GM21526 (cell line): Measurements from ENCODE around the gene RAB3D.

Experiments used
- ATAC-seq: cut with Tn5 transposase; IDR thresholded peaks from one replicate; pipeline ENCODE4 v1.9.1; 2021; ENCODE audit warnings: moderate library complexity; ENCODE audit not compliant: unreplicated experiment, low FRiP score

The RAB3D gene

DNA sequence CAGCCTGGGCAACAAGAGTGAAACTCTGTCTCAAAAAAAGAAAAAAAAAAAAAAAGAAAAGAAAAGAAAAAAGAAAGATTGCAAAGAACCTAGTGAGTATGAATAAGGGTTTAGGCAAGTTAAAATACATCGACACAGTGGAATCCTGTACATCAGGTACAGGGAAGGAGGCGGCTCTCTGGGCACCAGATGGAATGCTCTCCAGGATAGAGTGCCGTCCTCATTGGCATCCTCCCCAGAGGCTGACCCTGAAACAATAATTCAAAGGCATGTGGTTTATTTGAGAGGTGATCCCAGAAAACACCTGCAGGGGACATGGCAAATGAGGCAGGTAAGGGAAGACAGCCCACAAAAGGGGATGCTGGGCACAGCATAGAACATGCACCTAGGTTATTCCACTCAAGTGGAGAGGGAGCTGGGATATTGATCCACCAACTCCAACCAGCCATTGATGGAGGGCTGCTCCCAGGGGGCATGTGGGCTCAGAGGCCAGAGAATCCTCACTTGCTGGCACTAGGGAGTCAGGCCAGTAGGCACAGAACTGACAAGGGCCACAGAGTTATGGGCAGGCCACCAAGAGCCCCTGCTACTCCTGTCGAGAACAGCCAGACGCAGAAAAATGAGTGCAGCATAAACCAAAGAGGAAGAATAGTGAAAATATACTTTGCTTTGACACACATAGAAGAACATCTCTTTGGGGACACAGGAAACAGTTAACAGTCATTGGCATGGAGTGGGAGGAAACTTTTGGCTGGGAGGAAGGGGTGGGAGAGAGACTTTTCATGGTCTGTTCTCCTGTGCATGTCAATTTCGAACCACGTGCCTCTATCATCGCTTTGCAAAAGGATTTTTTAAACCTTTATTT, 39.3 kb downstream of the RAB3D start:
- no peak for ATAC-seq

DNA sequence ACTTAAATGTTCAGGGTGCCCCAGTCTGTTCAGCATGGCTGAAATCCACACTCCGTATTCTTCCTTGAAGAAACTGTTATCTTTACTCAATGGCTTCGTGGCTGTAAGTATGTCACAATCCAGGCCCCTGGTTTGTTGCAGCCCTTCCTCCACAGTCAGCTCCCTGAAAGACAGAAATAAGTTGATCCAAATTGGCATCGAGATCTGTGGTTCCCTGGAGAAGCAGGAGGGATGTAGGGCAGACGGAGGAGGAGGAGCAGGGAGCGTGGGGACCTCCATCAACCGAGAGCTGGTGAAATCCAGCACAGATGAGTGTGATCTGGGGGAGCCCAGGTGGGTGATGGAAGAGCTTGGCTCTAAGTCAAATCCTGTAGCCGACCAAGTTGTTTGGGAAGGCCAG, 43.2 kb downstream of the RAB3D start:
- ATAC-seq, result no peak

DNA sequence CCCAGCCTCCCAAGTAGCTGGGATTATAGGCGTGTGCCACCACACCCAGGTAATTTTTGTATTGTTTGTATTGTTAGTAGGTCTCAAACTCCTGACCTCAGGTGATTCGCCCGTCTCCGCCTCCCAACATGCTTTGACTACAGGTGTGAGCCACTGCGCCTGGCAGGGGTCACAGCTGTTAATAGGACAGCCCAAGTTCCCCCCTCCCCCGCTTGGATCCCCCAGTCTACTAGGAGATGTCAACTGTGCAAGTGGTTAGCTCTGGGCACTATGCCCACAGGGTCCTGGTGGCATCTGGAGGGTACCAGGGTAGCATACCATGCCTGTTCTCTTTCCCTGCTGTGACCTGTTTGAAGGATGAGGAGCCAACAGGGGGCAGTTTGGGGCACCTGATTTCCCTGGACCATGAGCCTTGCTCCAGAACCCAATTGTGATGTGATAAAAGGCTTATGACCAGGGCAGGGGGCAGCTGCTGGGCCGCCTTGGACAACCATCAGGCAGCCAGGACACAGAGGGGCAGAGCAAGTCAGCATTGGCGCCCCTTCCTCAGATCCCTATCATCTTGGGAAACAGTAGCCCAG, 43.7 kb downstream of the RAB3D start, which contains the start of gene TSPAN16:
TSS of gene TSPAN16 (plus strand) at position 496 of the 581 bp plus-strand sequence. CDS start 138 bp downstream, outside the sequence.
- ATAC-seq, result no peak

DNA sequence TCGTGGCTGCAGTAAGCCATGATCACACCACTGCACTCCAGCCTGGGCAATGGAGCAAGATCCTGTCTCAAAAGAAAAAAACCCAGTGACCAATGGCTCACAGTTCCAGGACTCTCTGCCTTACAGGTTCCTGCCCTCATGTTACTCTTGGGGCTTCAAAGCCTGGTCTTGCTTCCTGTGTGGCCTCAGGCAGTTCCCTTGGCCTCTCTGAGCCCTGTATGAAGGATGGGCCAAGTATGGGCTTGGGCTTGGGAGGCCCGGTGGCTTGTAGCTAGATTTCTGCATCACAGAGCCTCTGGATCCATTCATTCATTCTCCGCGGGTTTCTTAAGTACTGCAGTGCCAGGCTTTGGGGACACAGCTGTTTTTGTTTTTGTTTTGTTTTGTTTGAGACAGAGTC, 44.3 kb downstream of the RAB3D start:
- ATAC-seq, result no peak

DNA sequence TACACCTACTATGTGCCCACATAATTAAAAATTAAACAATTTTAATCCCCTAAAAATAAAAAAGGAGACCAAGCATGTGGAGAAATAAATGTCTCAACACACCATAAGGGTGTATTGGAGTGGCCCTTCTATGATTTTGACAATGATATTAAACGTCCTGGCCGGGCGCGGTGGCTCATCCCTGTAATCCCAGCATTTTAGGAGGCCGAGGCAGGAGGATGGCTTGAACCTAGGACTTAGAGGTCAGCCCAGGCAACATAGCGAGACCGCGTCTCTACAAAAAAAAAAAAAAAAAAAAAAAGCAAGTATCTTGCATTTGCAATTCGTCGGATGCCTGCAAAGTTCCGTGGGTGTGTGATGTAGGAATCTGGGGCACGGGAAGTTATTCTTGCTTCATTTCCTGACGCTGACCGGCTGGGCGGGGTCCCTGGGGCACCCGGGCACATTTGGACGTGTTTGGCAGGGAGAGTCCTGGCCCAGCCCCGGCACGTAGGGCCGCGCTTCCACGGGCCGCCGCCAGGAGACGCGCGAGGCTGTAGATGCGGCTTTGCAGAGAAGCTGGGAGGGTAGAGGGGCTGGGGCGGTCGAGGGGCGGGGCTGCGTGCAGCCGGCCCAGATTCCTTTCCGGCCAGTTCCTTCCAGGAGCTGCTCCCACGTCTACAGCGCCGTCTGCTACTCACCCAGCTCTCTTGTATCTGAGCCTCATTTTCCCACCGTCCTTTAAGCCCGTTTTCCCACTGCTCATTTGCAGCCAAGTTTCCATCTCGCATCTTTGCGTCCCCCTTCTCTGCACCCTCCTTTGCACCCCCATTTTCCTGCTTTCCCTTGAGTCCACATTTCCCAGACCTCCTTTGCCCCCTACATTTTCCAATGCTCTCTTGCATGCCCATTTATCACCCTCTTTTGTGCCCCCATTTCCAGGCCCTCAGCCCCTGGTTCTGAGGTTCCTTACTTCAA, 45.7 kb downstream of the RAB3D start:
- no peak for ATAC-seq

DNA sequence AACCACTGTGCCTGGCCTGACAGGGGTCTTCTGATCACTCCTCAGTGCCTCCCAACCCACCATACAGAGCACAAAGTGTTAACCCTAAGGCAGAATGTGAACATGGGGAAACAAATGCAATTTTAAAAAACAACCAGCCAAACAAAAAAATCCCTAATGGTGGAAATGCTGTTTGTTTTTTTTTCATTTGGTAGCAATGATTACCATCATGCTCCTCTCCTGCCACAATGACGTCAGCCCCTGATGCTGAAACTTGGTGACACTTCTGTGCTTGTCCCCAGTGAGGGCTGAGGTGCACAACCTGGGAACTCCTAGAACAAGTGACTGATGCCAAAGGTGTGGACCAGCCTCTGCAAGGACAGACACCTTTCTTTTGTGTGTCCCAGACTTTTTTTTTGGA, 47.5 kb downstream of the RAB3D start:
- no peak for ATAC-seq

DNA sequence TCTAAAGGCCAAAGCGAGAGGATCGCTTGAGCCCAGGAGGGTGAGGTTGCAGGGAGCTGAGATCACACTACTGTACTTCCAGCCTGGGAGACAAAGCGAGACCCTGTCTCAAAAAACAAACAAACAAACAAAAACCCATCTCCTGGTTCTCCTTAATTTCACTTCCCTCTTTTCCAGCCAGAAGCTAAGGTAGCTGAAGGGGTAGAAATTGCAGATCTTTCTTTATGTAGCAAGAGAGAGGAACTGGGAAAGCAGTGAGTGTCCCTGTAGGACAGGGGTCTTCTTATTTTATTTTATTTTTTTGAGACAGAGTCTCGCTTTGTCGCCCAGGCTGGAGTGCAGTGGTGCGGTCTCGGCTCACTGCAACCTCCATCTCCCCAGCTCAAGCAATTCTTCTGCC, 48.0 kb downstream of the RAB3D start:
- ATAC-seq, result no peak

DNA sequence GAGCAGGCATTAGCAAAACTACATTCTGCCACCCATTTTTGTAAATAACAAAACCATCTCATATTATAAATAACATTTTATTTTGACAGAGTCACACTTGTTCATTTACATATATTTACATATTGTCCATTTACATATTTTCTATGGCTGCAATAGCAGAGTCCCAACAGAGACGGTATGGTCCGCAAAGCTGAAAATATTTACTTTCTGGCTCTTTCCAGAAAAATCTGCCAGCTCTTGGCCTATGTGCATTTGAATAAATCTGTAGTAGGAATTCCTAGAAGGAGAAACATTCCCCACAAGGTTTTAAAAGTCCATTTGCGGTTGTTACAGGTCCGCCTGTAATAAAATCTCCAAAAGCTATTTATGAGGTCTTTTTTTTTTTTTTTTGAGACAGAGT, 49.2 kb downstream of the RAB3D start:
- no peak for ATAC-seq

DNA sequence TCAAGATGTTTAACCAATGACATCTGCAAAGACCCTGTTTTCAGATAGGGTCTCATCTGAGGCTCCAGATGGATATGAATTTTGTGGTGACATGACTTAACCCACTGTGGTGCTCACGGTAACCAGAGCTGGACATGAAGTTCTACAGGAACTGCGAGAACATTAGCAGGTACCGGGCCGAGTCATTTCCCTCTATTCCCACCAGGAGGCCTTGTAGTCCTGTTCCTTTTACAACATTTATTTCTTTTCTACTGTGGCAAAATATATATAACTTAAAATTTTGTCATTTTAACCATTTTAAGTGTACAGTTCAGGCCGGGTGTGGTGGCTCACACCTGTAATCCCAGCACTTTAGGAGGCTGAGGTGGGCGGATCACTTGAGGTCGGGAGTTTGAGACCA, 51.1 kb downstream of the RAB3D start:
- ATAC-seq, result no peak

DNA sequence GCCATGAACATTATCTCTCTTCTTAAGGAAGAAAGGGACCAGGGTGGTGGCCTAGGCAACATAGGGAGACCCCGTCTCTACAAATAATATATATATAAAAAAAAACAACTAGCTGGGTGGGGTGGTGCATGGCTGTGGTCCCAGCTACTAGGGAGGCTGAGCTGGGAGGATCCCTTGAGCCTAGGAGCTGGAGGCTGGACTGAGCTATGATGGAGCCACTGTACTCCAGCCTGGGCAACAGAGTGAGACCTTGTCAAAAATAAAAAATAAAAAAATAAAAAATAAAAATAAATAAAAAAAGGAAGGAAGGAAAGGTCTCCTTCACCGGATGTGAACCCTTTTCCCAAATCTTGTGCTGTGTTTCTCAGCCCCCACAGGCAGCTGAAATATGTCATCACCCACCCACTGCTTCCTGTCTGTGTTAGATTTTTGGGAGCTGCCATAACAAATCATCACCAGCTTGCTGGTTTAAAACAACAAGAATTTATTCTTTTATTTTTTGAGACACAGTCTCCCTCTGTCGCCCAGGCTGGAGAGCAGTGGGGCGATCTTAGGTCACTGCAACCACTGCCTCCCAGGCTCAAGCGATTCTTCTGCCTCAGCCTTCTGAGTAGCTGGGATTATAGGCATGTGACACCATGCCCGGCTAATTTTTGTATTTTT, 53.0 kb downstream of the RAB3D start:
- no peak for ATAC-seq

DNA sequence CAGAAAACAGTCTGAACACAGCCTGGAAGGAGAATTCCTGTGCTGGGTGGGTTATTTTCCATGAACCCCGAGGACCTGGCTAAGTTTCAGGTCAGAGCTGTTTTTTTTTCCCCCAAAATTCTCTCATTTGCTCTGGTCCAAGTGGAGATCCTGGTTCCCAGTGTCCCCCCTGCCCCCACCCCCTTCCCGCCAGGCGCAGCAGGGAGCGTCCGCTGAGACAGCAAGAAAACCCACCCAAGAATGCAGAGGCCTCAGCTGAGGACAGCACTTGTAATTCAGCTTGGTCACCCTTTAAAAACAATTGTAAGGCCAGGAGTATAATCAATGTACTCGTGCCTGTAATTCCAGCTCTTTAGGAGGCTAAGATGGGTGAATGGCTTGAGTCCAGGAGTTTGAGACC, 54.9 kb downstream of the RAB3D start:
- ATAC-seq, result no peak

DNA sequence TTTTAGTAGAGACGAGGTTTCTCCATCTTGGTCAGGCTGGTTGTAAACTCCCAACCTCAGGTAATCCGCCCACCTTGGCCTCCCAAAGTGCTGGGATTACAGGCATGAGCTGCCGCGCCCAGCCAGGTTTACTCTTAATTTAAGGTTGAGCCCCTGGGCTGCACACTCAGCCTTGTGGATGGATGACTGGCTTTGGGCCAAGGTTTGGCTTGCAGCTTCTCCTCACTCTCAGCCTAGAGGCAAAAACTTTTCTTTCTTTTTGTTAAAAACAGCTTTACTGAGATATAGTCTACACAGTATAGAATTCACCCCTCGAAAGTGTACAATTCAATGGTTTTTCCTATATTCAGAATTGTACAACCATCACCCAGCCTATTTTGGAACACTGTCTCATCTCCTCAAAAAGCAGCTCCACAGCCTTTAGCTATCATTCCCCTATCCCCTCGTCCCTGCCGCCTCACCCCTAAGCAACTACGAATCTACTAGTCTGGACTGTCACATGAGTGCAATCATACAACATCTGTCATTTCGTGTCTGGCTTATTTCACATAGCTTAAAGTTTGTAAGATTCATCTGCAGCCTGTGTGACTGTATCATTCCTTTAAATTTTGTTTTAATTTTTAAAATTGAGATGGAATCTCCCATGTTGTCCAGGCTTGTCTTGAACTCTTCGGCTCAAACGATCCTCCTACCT, 58.0 kb downstream of the RAB3D start:
- no peak for ATAC-seq

DNA sequence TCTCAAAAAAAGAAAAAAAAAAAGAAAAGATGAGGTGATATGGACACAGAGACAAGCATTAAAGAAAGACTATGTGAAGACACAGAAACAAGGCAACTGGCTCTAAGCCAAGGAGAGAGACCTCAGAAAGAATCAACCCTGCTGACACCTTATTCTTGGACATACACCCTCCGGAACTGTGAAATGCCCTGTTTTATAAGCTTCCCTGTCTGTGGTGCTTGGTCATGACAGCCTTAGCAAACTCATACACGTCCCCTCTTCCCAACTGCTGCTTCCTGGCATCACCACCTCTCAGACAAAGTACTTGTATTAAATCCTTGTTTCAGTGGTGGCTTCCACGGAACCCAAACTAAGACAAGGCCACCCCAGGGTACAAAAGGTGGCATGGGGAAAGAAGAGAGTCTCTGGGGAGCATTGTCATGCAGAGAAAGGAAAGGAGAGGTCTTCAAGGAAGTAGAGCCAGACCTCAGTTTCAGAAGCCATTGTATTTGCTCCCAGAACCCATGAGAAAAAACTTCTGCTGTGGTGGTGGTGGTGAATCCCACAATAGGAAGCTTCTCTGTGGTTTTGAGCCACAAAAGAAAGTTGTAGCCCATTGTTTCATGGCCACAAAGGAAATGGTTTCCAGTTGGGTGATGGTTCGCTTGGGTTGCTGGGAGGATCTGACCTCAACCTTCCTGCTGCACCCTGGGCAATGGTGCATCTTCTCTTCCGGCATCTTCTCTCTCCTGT, 59.8 kb downstream of the RAB3D start:
- no peak for ATAC-seq

DNA sequence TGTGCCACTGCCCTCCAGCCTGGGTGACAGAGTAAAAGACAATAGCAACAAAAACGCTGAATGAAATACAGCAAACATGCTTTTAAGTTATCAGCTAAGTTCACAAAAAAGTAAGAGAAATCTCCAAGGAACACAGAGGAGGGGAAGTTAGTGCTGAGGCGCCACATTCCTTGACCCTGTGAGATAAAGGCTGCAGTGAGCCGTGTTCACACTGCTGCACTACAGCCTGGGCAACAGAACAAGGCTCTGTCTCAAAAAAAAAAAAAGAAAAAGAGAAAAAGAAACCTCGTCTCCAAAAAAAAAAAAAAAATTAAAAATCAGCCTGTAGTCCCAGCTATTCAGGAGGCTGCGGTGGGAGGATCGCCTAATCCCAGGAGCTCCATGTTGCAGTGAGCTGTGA, 60.8 kb downstream of the RAB3D start:
- ATAC-seq, result no peak

DNA sequence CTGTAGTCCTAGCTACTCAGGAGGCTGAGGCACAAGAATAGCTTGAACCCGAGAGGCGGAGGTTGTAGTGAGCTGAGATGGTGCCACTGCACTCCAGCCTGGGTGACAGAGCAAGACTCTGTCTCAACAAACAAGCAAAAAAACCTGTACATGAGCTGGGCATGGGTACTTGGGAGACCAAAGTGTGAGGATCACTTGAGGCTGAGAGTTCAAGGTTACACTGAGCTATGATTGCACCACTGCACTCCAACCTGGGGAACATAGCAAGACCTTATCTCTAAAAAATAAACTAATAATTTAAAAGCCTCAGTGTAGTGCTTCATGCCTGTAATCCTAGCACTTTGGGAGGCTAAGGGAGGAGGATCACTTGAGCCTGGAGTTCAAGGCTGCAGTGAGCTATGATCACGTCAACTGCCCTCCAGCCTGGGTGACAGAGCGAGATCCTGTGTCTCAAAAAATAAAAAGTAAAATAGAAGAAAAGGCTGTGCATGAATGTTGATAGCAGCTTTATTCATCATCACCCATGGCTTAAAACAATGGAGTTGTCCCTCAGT, 64.8 kb downstream of the RAB3D start:
- ATAC-seq, result no peak

DNA sequence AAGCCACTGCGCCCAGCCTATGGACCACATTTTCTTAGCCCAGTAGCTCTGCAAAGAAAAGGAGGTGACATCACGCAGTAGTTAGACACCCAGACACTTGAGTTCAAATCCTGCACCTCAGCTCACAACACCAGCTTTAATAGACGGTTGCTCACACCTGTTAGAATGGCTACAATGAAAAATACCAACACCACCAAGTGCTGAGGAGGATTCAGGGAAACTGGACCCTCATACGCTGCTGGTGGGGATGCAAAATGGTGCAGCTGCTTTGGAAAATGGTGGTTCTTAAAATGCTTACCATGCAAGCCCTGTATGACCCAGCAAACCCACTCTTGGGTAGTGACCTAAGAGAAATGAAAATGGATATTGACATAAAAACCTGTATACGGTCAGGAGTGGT, 65.5 kb downstream of the RAB3D start:
- no peak for ATAC-seq

DNA sequence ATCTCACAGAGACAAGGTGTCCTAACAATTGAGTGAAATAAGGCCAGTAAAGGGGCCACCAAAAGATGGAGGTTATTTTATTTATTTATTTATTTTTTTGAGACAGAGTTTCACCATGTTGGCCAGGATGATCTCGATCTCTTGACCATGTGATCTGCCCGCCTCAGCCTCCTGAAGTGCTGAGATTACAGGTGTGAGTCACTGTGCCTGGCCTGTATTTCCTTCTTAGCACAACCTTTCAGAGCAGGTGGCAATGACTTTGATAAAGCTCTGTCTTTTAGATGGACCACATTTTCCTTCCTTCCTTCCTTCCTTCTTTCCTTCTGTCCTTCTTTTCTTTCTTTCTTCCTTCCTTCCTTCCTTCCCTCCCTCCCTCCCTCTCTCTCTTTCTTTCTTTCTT, 66.2 kb downstream of the RAB3D start:
- no peak for ATAC-seq
